K562 (cell line): ENCODE data around the gene BNC2. TPM values are rescaled to one million over a fixed set of nuclear protein-coding genes. Genes with fewer than 3 reads are reported as not detected.

Experiments
- ATAC-seq: fragments of 200-7000 bp; cut with Tn5 transposase; 3 replicates; pipeline ENCODE4 v1.9.1; 2020; ENCODE audit warnings: moderate library complexity
- BruUV-seq: library from RNA; stranded (reverse); fragments of 400-500 nt; replicated peaks from 2 replicates; lab custom pipeline; 2021; lab: Mats Ljungman, UMichigan
- CTCF ChIA-PET: fragments of 300-600 bp; formaldehyde crosslinking; extraction: SDS; loops from one replicate; lab custom pipeline; 2021; ENCODE audit warnings: low intra/inter-chr PET ratio; lab: Yijun Ruan, JAX
- POLR2A ChIA-PET: fragments of 300-600, 350-650 bp; sonication (Branson Sonifier 250); formaldehyde crosslinking; extraction: SDS; loops from one replicate; lab custom pipeline; 2021; ENCODE audit warnings: antibody characterized with exemption, inconsistent platforms; lab: Yijun Ruan, JAX
- DNase-seq, 4 experiments: peaks; one replicate each; pipeline versions ENCODE4 v3.0.0 to v3.0.0-alpha.2; 2011 to 2018; ENCODE audit warnings: low spot score in 3 of 4, mixed read lengths in 3 of 4; ENCODE audit errors: extremely low read depth in 1 of 4
- FAIRE-seq: peaks from 2 replicates; lab custom pipeline; 2011; peaks lifted over from hg19 to GRCh38; lab: Jason Lieb, UNC
- H2AFZ ChIP-seq: 2 replicates; pipeline ENCODE4 v1.6.0; 2011; ENCODE audit warnings: low read depth, low read length, control low read depth, inconsistent platforms
- H3K27ac ChIP-seq: fragments of 200-600 bp; 3 replicates; pipeline ENCODE4 v1.8.0; 2011; ENCODE audit warnings: low read depth, mild to moderate bottlenecking, control low read depth, inconsistent platforms, low read length, moderate library complexity, mixed read lengths; ENCODE audit errors: extremely low read depth
- H3K27me3 ChIP-seq, 2 experiments: fragments of 300-600 bp in 1 of 2; 2 replicates in 1 of 2; 3 replicates in 1 of 2; pipeline versions ENCODE4 v1.6.0 to v1.8.0; 2011; ENCODE audit warnings: inconsistent platforms in 2 of 2, low read length in 2 of 2, mild to moderate bottlenecking in 1 of 2, mixed read lengths in 1 of 2, moderate library complexity in 1 of 2; ENCODE audit not compliant: control insufficient read depth in 2 of 2, insufficient read depth in 2 of 2
- H3K36me3 ChIP-seq: fragments of 300-600 bp; 3 replicates; pipeline ENCODE4 v1.8.0; 2011; ENCODE audit warnings: mild to moderate bottlenecking, low read length, inconsistent platforms; ENCODE audit not compliant: control insufficient read depth, insufficient read depth
- H3K4me1 ChIP-seq, 2 experiments: fragments of 200-600 bp in 1 of 2; replicated peaks in 1 of 2; 2 replicates in 1 of 2; 3 replicates in 1 of 2; pipeline versions ENCODE4 v1.5.1 to v1.8.0; 2011; ENCODE audit warnings: inconsistent platforms in 2 of 2, low read length in 2 of 2, mild to moderate bottlenecking in 1 of 2, mixed read lengths in 1 of 2, moderate library complexity in 1 of 2; ENCODE audit not compliant: control insufficient read depth in 2 of 2, insufficient read depth in 2 of 2
- H3K4me2 ChIP-seq: 2 replicates; pipeline ENCODE4 v1.6.1; 2011; ENCODE audit warnings: low read length, control low read depth, inconsistent platforms, mixed read lengths; ENCODE audit not compliant: insufficient read depth
- H3K4me3 ChIP-seq: fragments of 200-600 bp; sonication (generic), shearing (Covaris generic); 2 replicates; pipeline ENCODE4 v1.5.1; 2016; ENCODE audit warnings: control low read depth, inconsistent platforms
- H3K79me2 ChIP-seq: fragments of 200-600 bp; 3 replicates; pipeline ENCODE4 v1.8.0; 2011; ENCODE audit warnings: low read length, inconsistent platforms; ENCODE audit not compliant: control insufficient read depth, insufficient read depth
- H3K9ac ChIP-seq, 2 experiments: 2 replicates each; pipeline versions ENCODE4 v1.6.0 to v1.6.1; 2011; ENCODE audit warnings: low read depth in 2 of 2, low read length in 2 of 2, control low read depth in 1 of 2, inconsistent platforms in 1 of 2, mild to moderate bottlenecking in 1 of 2, mixed read lengths in 1 of 2; ENCODE audit not compliant: insufficient read depth in 1 of 2
- H3K9me1 ChIP-seq: one replicate; pipeline ENCODE4 v1.6.0; 2011; ENCODE audit warnings: inconsistent platforms, mild to moderate bottlenecking, low read length, moderate library complexity; ENCODE audit not compliant: control insufficient read depth, insufficient read depth
- H3K9me3 ChIP-seq: replicated peaks from 2 replicates; pipeline ENCODE4 v1.5.1; 2011; ENCODE audit warnings: low read depth, low read length, inconsistent platforms; ENCODE audit not compliant: control insufficient read depth, insufficient read depth
- H4K20me1 ChIP-seq: replicated peaks from 2 replicates; pipeline ENCODE4 v1.6.1; 2011; ENCODE audit warnings: low read length, inconsistent platforms, mixed read lengths; ENCODE audit not compliant: control insufficient read depth, insufficient read depth
- CBX5 ChIP-seq: IDR thresholded peaks from 2 replicates; pipeline ENCODE4 v1.6.1; 2014; ENCODE audit warnings: low read depth, borderline replicate concordance
- CEBPB ChIP-seq: fragments of 450-650 bp; IDR thresholded peaks from 2 replicates; pipeline ENCODE4 v1.6.1; 2016; ENCODE audit warnings: missing genetic modification characterization, missing compliant biosample characterization
- CEBPZ ChIP-seq: fragments of 150-350 bp; IDR thresholded peaks from 2 replicates; pipeline ENCODE4 v1.6.1; 2014; ENCODE audit warnings: low read depth, mild to moderate bottlenecking, low read length, borderline replicate concordance
- DDX20 ChIP-seq: fragments of 450-650 bp; IDR thresholded peaks from 2 replicates; pipeline ENCODE4 v1.6.1; 2016; ENCODE audit warnings: missing genetic modification characterization, low read depth, mild to moderate bottlenecking, missing compliant biosample characterization, moderate library complexity
- ETV6 ChIP-seq, 3 experiments: fragments of 150-350 bp in 1 of 3; sonication (generic) in 1 of 3; formaldehyde crosslinking in 1 of 3; IDR thresholded peaks; 2 replicates each; pipeline versions ENCODE4 v1.6.1 to v1.8.0; 2014 to 2022; ENCODE audit warnings: borderline replicate concordance in 2 of 3, low read depth in 2 of 3, antibody characterized with exemption in 1 of 3, low read length in 1 of 3, mild to moderate bottlenecking in 1 of 3, missing genetic modification reagents in 1 of 3
- HDAC2 ChIP-seq: fragments of 450-650 bp; IDR thresholded peaks from 2 replicates; pipeline ENCODE4 v1.6.1; 2016; ENCODE audit warnings: mild to moderate bottlenecking
- JUNB ChIP-seq: fragments of 450-650 bp; formaldehyde crosslinking; conservative IDR thresholded peaks from 2 replicates; pipeline ENCODE4 v1.4.0; 2020; ENCODE audit warnings: mild to moderate bottlenecking
- MLX ChIP-seq, 2 experiments: fragments of 450-650 bp in 1 of 2; sonication (generic) in 1 of 2; formaldehyde crosslinking; conservative IDR thresholded peaks; 2 replicates each; pipeline versions ENCODE4 v1.4.0 to v1.8.1; 2020 to 2022; ENCODE audit warnings: mild to moderate bottlenecking in 1 of 2, missing genetic modification reagents in 1 of 2
- MYBL2 ChIP-seq, 2 experiments: fragments of 450-650 bp in 1 of 2; sonication (generic) in 1 of 2; formaldehyde crosslinking in 1 of 2; IDR thresholded peaks; 2 replicates each; pipeline versions ENCODE4 v1.6.1 to v1.8.1; 2017 to 2022; ENCODE audit warnings: borderline replicate concordance in 1 of 2, inconsistent platforms in 1 of 2, low read depth in 1 of 2, mild to moderate bottlenecking in 1 of 2, missing genetic modification reagents in 1 of 2, moderate library complexity in 1 of 2
- SMARCC2 ChIP-seq: fragments of 450-650 bp; IDR thresholded peaks from 2 replicates; pipeline ENCODE4 v1.6.1; 2017; ENCODE audit warnings: antibody characterized with exemption, moderate library complexity, mild to moderate bottlenecking, low read depth
- STAG1 ChIP-seq: sonication (generic); formaldehyde crosslinking; IDR thresholded peaks from 2 replicates; pipeline ENCODE4 v1.5.0; 2020; ENCODE audit warnings: missing genetic modification reagents, borderline replicate concordance
- TEAD2 ChIP-seq: fragments of 450-650 bp; IDR thresholded peaks from 2 replicates; pipeline ENCODE4 v1.6.1; 2016; ENCODE audit warnings: missing genetic modification characterization, control low read depth, missing compliant biosample characterization
- ZNF184 ChIP-seq: sonication (generic); formaldehyde crosslinking; IDR thresholded peaks from 2 replicates; pipeline ENCODE4 v1.5.0; 2020; ENCODE audit warnings: missing genetic modification reagents
- ZNF24 ChIP-seq: fragments of 450-650 bp; IDR thresholded peaks from 2 replicates; pipeline ENCODE4 v1.6.1; 2016
- WGBS: fragments of 100-300 bp; shearing (Covaris generic); methylation state at CpG from one replicate; pipeline ENCODE4 v1.1.6; 2016; ENCODE audit warnings: low coverage, mixed read lengths; ENCODE audit not compliant: insufficient coverage; ENCODE audit errors: missing lambda C conversion rate; 5-methylcytosine and 5-hydroxymethylcytosine counted together
- in situ Hi-C: fragments of 300-500 bp; cut with MboI; formaldehyde crosslinking; loops from 4 replicates; pipeline ENCODE4 v1.15.0; 2018; ENCODE audit warnings: inconsistent platforms, mixed read lengths
- intact Hi-C: fragments of 100-400 bp; cut with micrococcal nuclease; formaldehyde crosslinking; loops from 2 replicates; pipeline ENCODE4 v1.14.2; 2022
- polyA plus RNA-seq, 8 experiments: library from polyadenylated mRNA; depleted of rRNA in 4 of 8; stranded (reverse) in 5 of 8; unstranded in 3 of 8; fragments of >200 nt; fragmentation: Nextera tagmentation in 2 of 8; fragmentation: Illumina TruSeq in 1 of 8; extraction: Ambion mirVana in 2 of 8; extraction: Trizol in 1 of 8; gene quantifications; 2 replicates each; pipeline versions ENCODE4 v1.2.1 to v1.2.3, GENCODE V29; 2011 to 2014; ENCODE audit warnings: inconsistent platforms in 1 of 8, missing spikeins in 1 of 8
- total RNA-seq, 7 experiments: library from RNA; depleted of rRNA in 6 of 7; stranded (reverse); fragments of >200 nt in 6 of 7; fragmentation: Illumina TruSeq in 2 of 7; extraction: Trizol in 2 of 7; gene quantifications; 2 replicates each; pipeline versions ENCODE4 v1.2.1 to v1.2.3, GENCODE V29; 2011 to 2021; ENCODE audit warnings: low replicate concordance in 1 of 7
- TF ChIP-seq, protein P1 (sequence below): sonication (generic); formaldehyde crosslinking; IDR thresholded peaks from 2 replicates; pipeline ENCODE4 v1.8.0; 2022; ENCODE audit warnings: missing genetic modification reagents, mild to moderate bottlenecking, borderline replicate concordance
- TF ChIP-seq, protein P2 (sequence below): sonication (generic); formaldehyde crosslinking; IDR thresholded peaks from 2 replicates; pipeline ENCODE4 v1.8.0; 2022; ENCODE audit warnings: mild to moderate bottlenecking, low read depth, missing genetic modification reagents

BNC2 gene
- total and polyA plus RNA-seq, 9 of the 15 experiments (the other 6 are each of a cell fraction or from before 2014, with no cell fraction given), result not detected

DNA sequence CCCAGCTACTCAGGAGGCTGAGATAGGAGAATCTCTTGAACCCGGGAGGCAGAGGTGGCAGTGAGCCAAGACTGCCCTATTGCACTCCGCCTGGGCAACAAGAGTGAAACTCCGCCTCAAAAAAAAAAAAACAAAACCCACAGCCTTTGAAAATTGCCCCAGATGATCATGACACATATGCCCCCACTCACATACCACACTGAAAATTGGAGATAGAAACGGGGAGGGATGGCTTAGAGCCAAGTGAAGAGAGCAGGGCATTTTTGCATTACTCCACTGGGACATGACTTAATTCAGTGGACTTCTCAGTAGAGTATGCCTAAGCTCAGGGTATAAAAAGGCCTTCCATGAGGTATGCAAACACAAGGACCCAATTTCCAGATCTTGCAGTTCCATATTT, 309.3 kb downstream of the BNC2 start:
- DNase-seq (no peak), FAIRE-seq (no peak), ATAC-seq (no peak)
- Histone ChIP-seq H3K4me1 (no peaks in the 10 kb centered on the region), H3K79me2 (no peaks in the 10 kb centered on the region), H3K4me2 (no peak overlapping the region), H3K36me3 (no peaks in the 10 kb centered on the region), H3K27me3 (no peaks in the 10 kb centered on the region), H3K9me3 (no peaks in the 10 kb centered on the region; the same call in 1 of the 2 replicates), H3K9ac (no peak overlapping the region), H3K4me3 (no peak overlapping the region), H3K27ac (no peak overlapping the region), H4K20me1 (no peaks in the 10 kb centered on the region), H3K9me1 (no peaks in the 10 kb centered on the region), H2AFZ (no peak overlapping the region)
- ChIA-PET POLR2A (no interaction called here), CTCF (no interaction called here)
- intact Hi-C loops, result no loop called here
- in situ Hi-C loops, result no loop called here
- WGBS, result 5% methylated on average over 4 of the region's 4 CpGs
- BruUV-seq, result no TSS peak
- TF ChIP-seq CBX5 (no peak), STAG1 (CRISPR knock-in tag) (no peak), CEBPB (tag) (no peak), DDX20 (tag) (no peak), JUNB (CRISPR knock-in tag) (no peak), HDAC2 (no peak), TEAD2 (tag) (no peak), MLX (CRISPR knock-in tag; conservative IDR thresholded peaks at IDR 0.05) (no peak), ETV6 (IDR thresholded peaks at IDR 0.05; ENCODE audit: borderline replicate concordance in 1 of 2, low read depth in 2 of 2, low read length in 1 of 2) (no peak), ETV6 (CRISPR knock-in tag; IDR thresholded peaks at IDR 0.05; ENCODE audit: borderline replicate concordance) (no peak), MYBL2 (IDR thresholded peaks at IDR 0.05; ENCODE audit: low read depth) (no peak), MYBL2 (CRISPR knock-in tag; IDR thresholded peaks at IDR 0.05; ENCODE audit: borderline replicate concordance) (no peak), SMARCC2 (no peak), ZNF184 (no peak), CEBPZ (no peak), ZNF24 (no peak)
- TF ChIP-seq, protein P1, sequence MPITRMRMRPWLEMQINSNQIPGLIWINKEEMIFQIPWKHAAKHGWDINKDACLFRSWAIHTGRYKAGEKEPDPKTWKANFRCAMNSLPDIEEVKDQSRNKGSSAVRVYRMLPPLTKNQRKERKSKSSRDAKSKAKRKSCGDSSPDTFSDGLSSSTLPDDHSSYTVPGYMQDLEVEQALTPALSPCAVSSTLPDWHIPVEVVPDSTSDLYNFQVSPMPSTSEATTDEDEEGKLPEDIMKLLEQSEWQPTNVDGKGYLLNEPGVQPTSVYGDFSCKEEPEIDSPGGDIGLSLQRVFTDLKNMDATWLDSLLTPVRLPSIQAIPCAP (CRISPR knock-in tag), result no peak
- TF ChIP-seq, protein P2, sequence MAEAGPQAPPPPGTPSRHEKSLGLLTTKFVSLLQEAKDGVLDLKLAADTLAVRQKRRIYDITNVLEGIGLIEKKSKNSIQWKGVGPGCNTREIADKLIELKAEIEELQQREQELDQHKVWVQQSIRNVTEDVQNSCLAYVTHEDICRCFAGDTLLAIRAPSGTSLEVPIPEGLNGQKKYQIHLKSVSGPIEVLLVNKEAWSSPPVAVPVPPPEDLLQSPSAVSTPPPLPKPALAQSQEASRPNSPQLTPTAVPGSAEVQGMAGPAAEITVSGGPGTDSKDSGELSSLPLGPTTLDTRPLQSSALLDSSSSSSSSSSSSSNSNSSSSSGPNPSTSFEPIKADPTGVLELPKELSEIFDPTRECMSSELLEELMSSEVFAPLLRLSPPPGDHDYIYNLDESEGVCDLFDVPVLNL, result no peak
